Measurements from ENCODE around the gene CRACR2B.

GRCh38 chr11:844693-845644 is 17.2 kb downstream of the CRACR2B start:
- TF ChIP-seq CTCF (IDR thresholded peaks at IDR 0.05) (no peak), POLR2A (IDR thresholded peaks at IDR 0.05) (no peak)
